Measurements from ENCODE around the gene HPCAL1. TPM values are rescaled to one million over a fixed set of nuclear protein-coding genes. Genes with fewer than 3 reads are reported as not detected.

HPCAL1 gene
- total RNA-seq, 2 donors from 2014 or later = 44.2 TPM

DNA sequence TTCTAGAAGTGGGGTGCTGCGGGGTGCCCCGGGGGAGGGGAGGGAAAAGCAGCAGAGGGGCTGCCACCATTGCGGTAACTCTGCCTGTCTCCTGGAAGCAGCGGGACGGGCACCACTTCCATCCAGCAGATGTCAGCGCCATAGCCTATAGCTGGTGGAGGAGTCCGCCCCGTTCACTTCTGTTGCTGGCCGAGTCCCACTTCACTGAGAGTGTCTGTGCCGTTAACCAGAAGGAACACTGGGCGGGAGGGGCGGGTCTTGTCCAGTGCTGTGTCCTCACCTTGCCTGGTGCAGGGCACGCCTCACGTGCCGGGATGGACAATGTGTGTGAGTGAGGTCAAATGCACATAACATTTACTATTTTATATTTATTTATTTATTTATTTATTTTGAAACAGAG, 164.7 kb downstream of the HPCAL1 start:
- Mint-ChIP-seq H3K27ac (no peak overlapping the region), H3K27me3 (peaks cover 16% of the 10 kb centered on the region), H3K4me1 (peaks cover 2% of the 10 kb centered on the region), H3K36me3 (ENCODE audit: low read depth) (no peaks in the 10 kb centered on the region), H3K4me3 (no peak overlapping the region)
- H3K9me3 ChIP-seq (ENCODE audit: control insufficient read depth, low read length, poor library complexity, severe bottlenecking) = no peaks in the 10 kb centered on the region
- ATAC-seq (no peak), DNase-seq (no peak)

DNA sequence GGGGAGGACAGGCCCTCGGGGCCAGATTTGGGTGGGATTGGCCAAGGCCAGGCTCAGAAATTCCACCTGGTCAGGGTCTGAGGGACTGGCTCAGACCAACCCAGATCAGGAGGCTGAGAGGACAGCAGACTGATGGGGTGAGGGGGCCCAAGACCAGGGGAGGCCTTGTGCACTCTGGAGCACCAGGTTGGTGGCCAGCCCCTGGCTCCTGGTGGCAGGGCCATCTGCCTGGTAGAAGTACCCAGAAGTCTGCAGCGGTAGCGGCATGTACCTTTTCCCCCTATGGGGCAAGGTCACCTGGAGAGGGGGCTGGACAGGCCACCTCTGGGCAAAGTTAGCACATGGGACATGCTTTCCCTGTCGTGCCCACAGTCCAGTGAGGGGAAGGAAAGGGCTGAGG, 166.6 kb downstream of the HPCAL1 start:
- DNase-seq (no peak), ATAC-seq (no peak)
- Mint-ChIP-seq H3K4me3 (no peak overlapping the region), H3K27me3 (peaks cover 13% of the 10 kb centered on the region), H3K36me3 (ENCODE audit: low read depth) (no peaks in the 10 kb centered on the region), H3K27ac (no peak overlapping the region), H3K4me1 (peaks cover 2% of the 10 kb centered on the region)
- no peaks in the 10 kb centered on the region for H3K9me3 ChIP-seq (ENCODE audit: control insufficient read depth, low read length, poor library complexity, severe bottlenecking)

DNA sequence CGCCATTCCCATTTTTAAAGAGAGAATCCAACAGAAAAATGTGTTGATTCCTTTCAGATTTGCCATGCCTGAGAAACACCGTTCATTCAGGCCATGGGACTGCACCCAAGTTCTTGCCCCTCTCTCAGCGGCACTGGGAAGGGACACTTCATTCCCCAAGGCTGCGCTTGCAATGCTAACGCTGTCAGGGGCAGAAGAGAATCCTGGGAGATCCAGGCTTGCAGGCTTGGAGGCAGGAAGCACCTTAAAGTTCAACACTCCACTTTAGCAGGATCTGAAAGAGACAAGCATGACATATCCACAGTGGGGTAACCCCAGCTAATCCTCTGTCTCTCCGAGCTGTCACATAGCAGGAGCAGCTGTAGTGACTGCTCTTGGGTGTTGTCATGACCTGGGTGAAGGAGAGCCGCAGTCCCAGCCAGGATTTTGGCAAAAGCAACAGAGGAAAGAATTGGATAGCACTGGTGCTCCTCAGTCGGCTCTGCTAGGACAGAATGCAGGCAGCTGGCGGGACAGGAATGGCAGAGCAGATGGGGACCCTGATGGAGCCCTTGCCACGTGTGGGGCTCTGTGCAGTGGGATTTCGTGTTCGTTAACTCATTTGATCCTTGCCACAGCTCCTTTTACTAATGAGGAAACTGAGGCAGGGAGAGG, 167.4 kb downstream of the HPCAL1 start:
- Mint-ChIP-seq H3K4me1 (peaks cover 2% of the 10 kb centered on the region), H3K27me3 (peaks cover 13% of the 10 kb centered on the region), H3K36me3 (ENCODE audit: low read depth) (no peaks in the 10 kb centered on the region), H3K4me3 (no peak overlapping the region), H3K27ac (no peak overlapping the region)
- ATAC-seq (no peak), DNase-seq (no peak)
- no peaks in the 10 kb centered on the region for H3K9me3 ChIP-seq (ENCODE audit: control insufficient read depth, low read length, poor library complexity, severe bottlenecking)

DNA sequence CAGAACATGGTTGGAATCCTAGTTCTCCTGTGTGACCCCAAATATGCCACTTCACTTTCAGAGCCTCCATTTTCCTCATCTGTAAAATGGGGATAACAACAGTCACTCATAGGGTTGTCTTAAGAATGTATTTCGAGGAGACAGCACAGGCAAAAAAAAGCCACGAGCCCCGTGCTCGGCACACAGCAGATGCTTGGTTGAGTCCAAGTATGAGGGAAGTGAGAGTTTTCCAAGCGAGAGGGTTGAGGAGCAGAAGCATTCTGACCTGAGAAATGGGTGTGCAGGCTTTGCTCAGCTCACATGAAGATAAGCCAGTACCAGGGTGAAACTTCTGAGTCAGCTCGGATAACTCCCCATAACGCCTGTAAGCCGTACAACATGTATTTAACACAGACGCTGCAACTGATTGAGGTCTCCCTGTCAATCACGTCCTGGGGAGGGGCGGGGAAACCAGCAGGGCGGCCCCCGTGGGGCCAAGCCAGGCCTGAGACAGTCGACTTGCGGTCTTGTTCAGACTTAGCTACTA, 168.4 kb downstream of the HPCAL1 start:
- no peak overlapping the region for H3K4me3 Mint-ChIP-seq
- H3K9me3 ChIP-seq (ENCODE audit: control insufficient read depth, low read length, poor library complexity, severe bottlenecking) = no peaks in the 10 kb centered on the region
- no peaks in the 10 kb centered on the region for H3K36me3 Mint-ChIP-seq (ENCODE audit: low read depth)
- DNase-seq (no peak), ATAC-seq (no peak)
- H3K27me3 Mint-ChIP-seq = peaks cover 13% of the 10 kb centered on the region
- H3K4me1 Mint-ChIP-seq = peaks cover 2% of the 10 kb centered on the region
- H3K27ac Mint-ChIP-seq = no peak overlapping the region

DNA sequence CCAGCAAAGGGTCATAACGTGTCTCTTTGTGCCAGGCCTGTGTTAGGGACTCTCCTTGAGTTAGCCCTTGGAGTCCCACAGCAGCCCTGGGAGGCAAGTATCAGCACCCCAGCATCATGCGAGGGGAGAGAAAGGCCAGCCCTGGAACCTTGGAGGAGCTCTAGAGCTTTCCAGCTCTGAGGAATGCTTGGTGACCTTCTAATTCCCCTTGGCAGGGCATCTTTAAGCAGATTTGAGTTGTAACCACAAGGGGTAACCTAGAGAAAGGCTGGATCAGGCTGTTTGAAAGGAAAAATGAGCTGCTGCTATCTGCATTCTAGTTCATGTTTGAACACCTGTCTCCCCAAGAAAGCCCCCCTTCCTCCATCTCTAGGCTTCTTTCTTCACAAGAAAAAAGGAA, 169.3 kb downstream of the HPCAL1 start:
- Mint-ChIP-seq H3K27ac (no peak overlapping the region), H3K4me1 (peaks cover 5% of the 10 kb centered on the region), H3K36me3 (ENCODE audit: low read depth) (no peaks in the 10 kb centered on the region), H3K4me3 (no peak overlapping the region), H3K27me3 (peaks cover 9% of the 10 kb centered on the region)
- no peak for ATAC-seq
- DNase-seq = no peak
- no peaks in the 10 kb centered on the region for H3K9me3 ChIP-seq (ENCODE audit: control insufficient read depth, low read length, poor library complexity, severe bottlenecking)

DNA sequence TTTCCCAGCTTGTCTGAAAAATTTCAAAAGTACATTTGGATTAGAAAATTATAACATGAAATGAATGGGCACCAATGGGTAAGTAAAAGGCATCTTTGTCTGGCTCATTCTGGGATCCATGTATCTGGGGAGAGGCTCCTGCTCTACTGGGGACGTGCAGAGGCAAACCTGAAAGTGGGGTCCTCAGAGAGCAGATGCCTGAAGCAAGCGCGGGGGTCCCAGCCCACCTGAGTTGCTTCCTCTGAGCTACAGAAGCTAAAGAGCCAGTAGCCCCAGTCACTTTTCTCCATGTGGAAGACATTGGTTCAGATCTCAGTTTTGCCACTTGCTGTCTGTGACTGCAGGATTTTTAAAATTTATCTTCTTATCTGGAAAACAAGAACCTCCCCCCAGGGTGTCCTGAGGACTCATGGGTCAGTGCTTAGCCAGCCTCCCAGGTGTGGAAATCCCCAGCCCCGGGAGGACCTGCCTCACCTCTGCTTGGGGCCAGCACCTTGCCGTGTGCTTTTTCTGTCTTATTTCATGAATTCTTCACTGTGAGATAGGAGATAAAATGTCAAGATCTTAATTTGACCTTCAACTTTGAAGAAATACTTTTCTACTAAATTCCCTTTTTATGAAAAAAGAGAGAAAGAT, 170.5 kb downstream of the HPCAL1 start:
- ATAC-seq (no peak), DNase-seq (no peak)
- Mint-ChIP-seq H3K4me1 (peaks cover 12% of the 10 kb centered on the region), H3K27ac (no peak overlapping the region), H3K36me3 (ENCODE audit: low read depth) (no peaks in the 10 kb centered on the region), H3K27me3 (peaks cover 9% of the 10 kb centered on the region), H3K4me3 (no peak overlapping the region)
- H3K9me3 ChIP-seq (ENCODE audit: control insufficient read depth, low read length, poor library complexity, severe bottlenecking) = no peaks in the 10 kb centered on the region

DNA sequence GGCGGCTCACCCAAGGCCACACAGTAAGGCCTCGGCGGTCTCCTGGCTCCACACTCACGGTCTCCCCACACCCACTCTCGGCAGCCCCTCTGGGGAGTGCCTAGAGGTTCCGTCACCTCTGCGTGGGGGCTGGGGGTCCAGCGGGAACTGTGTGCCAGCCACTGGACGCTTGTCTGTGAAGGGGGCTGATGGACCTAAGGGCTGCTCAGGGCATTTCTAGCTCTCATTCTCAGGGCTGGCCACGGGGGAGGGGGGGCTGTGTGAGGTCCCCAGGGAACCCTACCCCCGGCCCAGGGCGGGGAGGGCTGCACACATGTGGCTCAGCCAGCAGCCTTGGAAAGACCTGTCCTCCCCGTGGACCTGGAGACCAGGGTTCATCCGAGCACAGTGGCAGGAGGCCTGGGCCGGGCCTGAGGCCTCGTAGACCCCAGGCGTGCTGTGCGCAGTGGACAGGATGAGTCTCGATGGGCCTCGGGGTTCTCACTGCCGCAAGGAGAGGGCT, 172.6 kb downstream of the HPCAL1 start:
- H3K27me3 Mint-ChIP-seq = peaks cover 2% of the 10 kb centered on the region
- ATAC-seq (no peak), DNase-seq (no peak)
- peaks cover under 1% of the 10 kb centered on the region for H3K36me3 Mint-ChIP-seq (ENCODE audit: low read depth)
- no peak overlapping the region for H3K27ac Mint-ChIP-seq
- H3K4me1 Mint-ChIP-seq = peaks cover 12% of the 10 kb centered on the region
- no peak overlapping the region for H3K4me3 Mint-ChIP-seq
- H3K9me3 ChIP-seq (ENCODE audit: control insufficient read depth, low read length, poor library complexity, severe bottlenecking) = no peaks in the 10 kb centered on the region

DNA sequence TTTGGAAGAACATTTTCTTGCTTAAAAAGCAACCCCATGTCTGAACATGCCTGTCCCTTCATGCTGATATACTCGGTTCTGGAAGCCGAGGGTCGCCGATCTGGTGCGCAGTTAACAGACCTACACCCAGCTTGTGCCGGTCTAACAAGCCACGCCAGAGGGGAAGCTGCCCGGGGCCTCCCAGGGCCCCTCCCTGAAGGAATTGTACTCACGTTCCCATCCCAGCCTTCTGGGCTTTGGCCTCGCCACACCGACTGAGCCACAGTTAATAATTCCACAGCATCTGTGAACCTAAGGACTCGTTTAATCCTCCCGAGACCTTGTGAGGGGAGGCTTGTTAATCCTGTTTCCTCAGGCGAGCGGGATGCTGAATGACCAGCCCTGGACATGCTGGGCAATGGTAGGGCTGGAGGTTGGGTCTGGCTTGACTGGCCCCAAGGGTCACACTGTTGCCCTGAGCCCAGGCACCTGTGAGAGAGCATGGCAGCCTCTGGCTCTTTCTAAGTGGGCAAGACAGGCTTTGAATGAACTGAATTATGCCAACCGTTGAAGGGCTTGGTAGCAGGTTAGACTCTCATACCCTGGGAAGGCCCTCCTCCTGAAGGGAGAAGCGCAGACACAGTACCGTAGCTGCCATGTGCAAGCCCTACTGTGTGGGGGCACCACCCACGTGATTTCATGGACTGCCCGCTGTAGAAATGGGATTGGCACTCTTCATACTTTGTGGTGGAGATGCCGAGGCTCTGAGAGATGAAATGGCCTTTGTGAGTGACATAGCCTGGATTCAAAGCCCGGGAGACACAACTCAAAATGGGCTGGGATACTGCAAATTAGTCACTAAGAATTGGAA, 173.3 kb downstream of the HPCAL1 start:
- Mint-ChIP-seq H3K4me3 (no peak overlapping the region), H3K4me1 (peaks cover 18% of the 10 kb centered on the region), H3K27ac (no peak overlapping the region), H3K27me3 (peaks cover 3% of the 10 kb centered on the region), H3K36me3 (ENCODE audit: low read depth) (peaks cover 2% of the 10 kb centered on the region)
- ATAC-seq = no peak
- DNase-seq = no peak
- H3K9me3 ChIP-seq (ENCODE audit: control insufficient read depth, low read length, poor library complexity, severe bottlenecking) = no peaks in the 10 kb centered on the region

DNA sequence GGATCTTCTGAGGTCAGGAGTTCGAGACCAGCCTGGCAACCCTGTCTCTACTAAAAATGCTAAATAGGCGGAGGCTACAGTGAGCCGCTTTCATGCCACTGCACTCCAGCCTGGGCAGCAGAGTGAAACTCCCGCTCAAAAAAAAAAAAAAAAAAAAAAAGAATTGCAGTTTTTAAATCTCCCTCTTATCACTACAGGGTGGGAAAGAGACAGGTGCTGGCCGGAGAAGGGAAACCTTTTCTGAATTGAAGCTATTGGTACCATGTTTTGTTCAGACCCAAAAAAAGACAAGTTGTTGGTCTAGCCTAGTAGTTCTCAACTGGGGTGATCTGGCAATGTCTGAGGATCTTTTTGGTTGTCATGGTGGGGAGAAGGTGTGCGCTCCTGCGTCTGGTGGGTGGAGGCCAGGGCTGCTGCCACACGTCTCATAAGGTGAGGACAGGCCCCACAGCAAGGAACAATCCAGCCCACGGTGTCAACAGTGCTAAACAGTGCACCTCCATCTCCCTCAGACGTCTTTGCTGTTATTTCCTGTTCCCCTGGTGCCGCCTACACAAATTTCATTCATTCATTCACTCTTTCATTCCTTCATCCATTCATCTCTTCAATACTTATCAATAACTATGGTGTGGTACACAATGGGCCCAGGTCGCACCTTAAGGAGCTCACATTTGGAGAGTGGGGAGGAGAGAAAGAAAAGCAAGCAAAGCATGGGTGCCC, 174.2 kb downstream of the HPCAL1 start:
- H3K4me1 Mint-ChIP-seq = peaks cover 20% of the 10 kb centered on the region
- H3K9me3 ChIP-seq (ENCODE audit: control insufficient read depth, low read length, poor library complexity, severe bottlenecking) = no peaks in the 10 kb centered on the region
- H3K27ac Mint-ChIP-seq = peak overlapping the region; percentile 49
- H3K36me3 Mint-ChIP-seq (ENCODE audit: low read depth) = peaks cover 2% of the 10 kb centered on the region
- DNase-seq (no peak), ATAC-seq (no peak)
- H3K27me3 Mint-ChIP-seq = peaks cover 4% of the 10 kb centered on the region
- H3K4me3 Mint-ChIP-seq = no peak overlapping the region

Other genes starting within 250 kb of the HPCAL1 start
- gene CYS1, start 222.5 kb upstream of the HPCAL1 start, total RNA-seq = not detected
- 1 to 10 TPM in 1 of 2 donors, under 1 TPM in 1; 0.32 to 1.7 TPM for gene RRM2, start 180.2 kb upstream of the HPCAL1 start, total RNA-seq
- gene ODC1, start 145.4 kb downstream of the HPCAL1 start, total RNA-seq = 100 to 1,000 TPM; 118 to 149 TPM

All from T-helper 17 cell (primary cell).